ENCODE data around the gene BCAM. TPM values are rescaled to one million over a fixed set of nuclear protein-coding genes. Genes with fewer than 3 reads are reported as not detected.

The BCAM gene
- total RNA-seq, 1 donor = 4.3 TPM

GRCh38 chr19:44848036-44848811 is 39.3 kb downstream of the BCAM start:
- H3K27ac ChIP-seq (ENCODE audit: low read depth, low read length) = peak overlapping the region; percentile 94
- H4K20me1 ChIP-seq (ENCODE audit: insufficient read depth, low read length) = peaks cover 45% of the 10 kb centered on the region
- H3K4me1 ChIP-seq (ENCODE audit: insufficient read depth, low read length) = peaks cover 25% of the 10 kb centered on the region
- H3K36me3 ChIP-seq (ENCODE audit: insufficient read depth, low read length) = no peaks in the 10 kb centered on the region
- H3K79me2 ChIP-seq (ENCODE audit: insufficient read depth, low read length) = peaks cover 68% of the 10 kb centered on the region
- H3K4me3 ChIP-seq (ENCODE audit: insufficient read depth, low read length) = peak overlapping the region; percentile 98
- TF ChIP-seq, protein P1, sequence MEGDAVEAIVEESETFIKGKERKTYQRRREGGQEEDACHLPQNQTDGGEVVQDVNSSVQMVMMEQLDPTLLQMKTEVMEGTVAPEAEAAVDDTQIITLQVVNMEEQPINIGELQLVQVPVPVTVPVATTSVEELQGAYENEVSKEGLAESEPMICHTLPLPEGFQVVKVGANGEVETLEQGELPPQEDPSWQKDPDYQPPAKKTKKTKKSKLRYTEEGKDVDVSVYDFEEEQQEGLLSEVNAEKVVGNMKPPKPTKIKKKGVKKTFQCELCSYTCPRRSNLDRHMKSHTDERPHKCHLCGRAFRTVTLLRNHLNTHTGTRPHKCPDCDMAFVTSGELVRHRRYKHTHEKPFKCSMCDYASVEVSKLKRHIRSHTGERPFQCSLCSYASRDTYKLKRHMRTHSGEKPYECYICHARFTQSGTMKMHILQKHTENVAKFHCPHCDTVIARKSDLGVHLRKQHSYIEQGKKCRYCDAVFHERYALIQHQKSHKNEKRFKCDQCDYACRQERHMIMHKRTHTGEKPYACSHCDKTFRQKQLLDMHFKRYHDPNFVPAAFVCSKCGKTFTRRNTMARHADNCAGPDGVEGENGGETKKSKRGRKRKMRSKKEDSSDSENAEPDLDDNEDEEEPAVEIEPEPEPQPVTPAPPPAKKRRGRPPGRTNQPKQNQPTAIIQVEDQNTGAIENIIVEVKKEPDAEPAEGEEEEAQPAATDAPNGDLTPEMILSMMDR (IDR thresholded peaks at IDR 0.05; ENCODE audit: extremely low read depth, low read depth, low read length) = no peak
- H3K27me3 ChIP-seq (ENCODE audit: insufficient read depth, low read length) = no peaks in the 10 kb centered on the region
- peak overlapping the region; percentile 42 for H2AFZ ChIP-seq (ENCODE audit: low read length)
- peak; percentile 90 for DNase-seq (ENCODE audit: insufficient read length, low spot score, missing footprints)
- H3K4me2 ChIP-seq (ENCODE audit: insufficient read depth, low read length) = peak overlapping the region; percentile 99
- H3K9me3 ChIP-seq (ENCODE audit: low read depth, low read length) = no peaks in the 10 kb centered on the region

- DNase-seq (ENCODE audit: insufficient read length, low spot score, missing footprints) = no peak
- H3K4me3 ChIP-seq (ENCODE audit: insufficient read depth, low read length) = peak overlapping the region; percentile 98
- H2AFZ ChIP-seq (ENCODE audit: low read length) = no peak overlapping the region
- peaks cover 72% of the 10 kb centered on the region for H3K79me2 ChIP-seq (ENCODE audit: insufficient read depth, low read length)
- H3K9me3 ChIP-seq (ENCODE audit: low read depth, low read length) = no peaks in the 10 kb centered on the region
- peak overlapping the region; percentile 94 for H3K27ac ChIP-seq (ENCODE audit: low read depth, low read length)
- TF ChIP-seq, protein P1 (IDR thresholded peaks at IDR 0.05; ENCODE audit: extremely low read depth, low read depth, low read length) = no peak
- peaks cover 49% of the 10 kb centered on the region for H4K20me1 ChIP-seq (ENCODE audit: insufficient read depth, low read length)
- H3K27me3 ChIP-seq (ENCODE audit: insufficient read depth, low read length) = no peaks in the 10 kb centered on the region
- peaks cover 25% of the 10 kb centered on the region for H3K4me1 ChIP-seq (ENCODE audit: insufficient read depth, low read length)
- peak overlapping the region; percentile 99 for H3K4me2 ChIP-seq (ENCODE audit: insufficient read depth, low read length)
- no peaks in the 10 kb centered on the region for H3K36me3 ChIP-seq (ENCODE audit: insufficient read depth, low read length)
Measured at GRCh38 chr19:44848812-44849447, 40.0 kb downstream of the BCAM start.

GRCh38 chr19:44850641-44851109 is 41.8 kb downstream of the BCAM start:
- Histone ChIP-seq H3K36me3 (ENCODE audit: insufficient read depth, low read length) (no peaks in the 10 kb centered on the region), H3K79me2 (ENCODE audit: insufficient read depth, low read length) (peaks cover 81% of the 10 kb centered on the region), H3K27ac (ENCODE audit: low read depth, low read length) (no peak overlapping the region), H3K9me3 (ENCODE audit: low read depth, low read length) (no peaks in the 10 kb centered on the region), H2AFZ (ENCODE audit: low read length) (no peak overlapping the region), H3K4me2 (ENCODE audit: insufficient read depth, low read length) (no peak overlapping the region), H3K27me3 (ENCODE audit: insufficient read depth, low read length) (no peaks in the 10 kb centered on the region), H3K4me3 (ENCODE audit: insufficient read depth, low read length) (no peak overlapping the region), H3K4me1 (ENCODE audit: insufficient read depth, low read length) (peaks cover 19% of the 10 kb centered on the region), H4K20me1 (ENCODE audit: insufficient read depth, low read length) (peaks cover 54% of the 10 kb centered on the region)
- no peak for DNase-seq (ENCODE audit: insufficient read length, low spot score, missing footprints)
- TF ChIP-seq, protein P1 (IDR thresholded peaks at IDR 0.05; ENCODE audit: extremely low read depth, low read depth, low read length) = no peak

DNA sequence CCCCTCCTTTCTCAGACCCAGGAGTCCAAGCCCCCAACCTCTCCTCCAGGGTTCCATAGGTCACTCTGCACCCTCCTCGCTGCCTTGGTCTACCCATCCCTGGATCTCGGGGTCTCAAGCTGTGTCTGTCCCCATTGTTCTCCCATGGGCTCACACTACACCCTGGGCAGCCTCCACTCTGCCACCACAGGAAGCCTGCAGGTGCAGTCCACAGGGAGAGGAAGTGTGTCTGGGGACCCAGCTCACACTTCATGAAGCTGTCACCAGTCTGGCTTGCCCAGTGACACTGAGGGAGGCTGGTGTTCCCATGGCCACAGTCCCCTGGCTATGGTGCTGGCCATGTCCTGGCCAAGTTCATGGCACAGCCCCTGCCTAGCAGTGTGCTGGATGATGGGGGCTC is 42.5 kb downstream of the BCAM start:
- H3K79me2 ChIP-seq (ENCODE audit: insufficient read depth, low read length) = peaks cover 86% of the 10 kb centered on the region
- no peaks in the 10 kb centered on the region for H3K27me3 ChIP-seq (ENCODE audit: insufficient read depth, low read length)
- H4K20me1 ChIP-seq (ENCODE audit: insufficient read depth, low read length) = peaks cover 57% of the 10 kb centered on the region
- H3K4me2 ChIP-seq (ENCODE audit: insufficient read depth, low read length) = no peak overlapping the region
- no peaks in the 10 kb centered on the region for H3K9me3 ChIP-seq (ENCODE audit: low read depth, low read length)
- no peak overlapping the region for H2AFZ ChIP-seq (ENCODE audit: low read length)
- no peak for DNase-seq (ENCODE audit: insufficient read length, low spot score, missing footprints)
- no peaks in the 10 kb centered on the region for H3K36me3 ChIP-seq (ENCODE audit: insufficient read depth, low read length)
- TF ChIP-seq, protein P1 (IDR thresholded peaks at IDR 0.05; ENCODE audit: extremely low read depth, low read depth, low read length) = no peak
- no peak overlapping the region for H3K4me3 ChIP-seq (ENCODE audit: insufficient read depth, low read length)
- H3K27ac ChIP-seq (ENCODE audit: low read depth, low read length) = no peak overlapping the region
- H3K4me1 ChIP-seq (ENCODE audit: insufficient read depth, low read length) = peaks cover 19% of the 10 kb centered on the region

Data from osteoblast (primary cell).